KMS-11 (cell line): Measurements from ENCODE around the gene SPATA24.

ENCODE experiments used
- H2AFZ ChIP-seq: fragments of 200-600 bp; sonication (generic); 2 replicates; pipeline ENCODE4 v1.6.1; 2016; ENCODE audit warnings: antibody characterized with exemption, mixed run types, low read depth
- H3K27ac ChIP-seq: fragments of 200-600 bp; sonication (generic); 2 replicates; pipeline ENCODE4 v1.6.1; 2016; ENCODE audit warnings: mild to moderate bottlenecking, mixed run types
- H3K27me3 ChIP-seq: fragments of 200-600 bp; sonication (generic); 2 replicates; pipeline ENCODE4 v1.6.1; 2017; ENCODE audit warnings: mild to moderate bottlenecking, low read depth, mixed run types, moderate library complexity; ENCODE audit not compliant: insufficient read depth
- H3K36me3 ChIP-seq: fragments of 200-600 bp; sonication (generic); 2 replicates; pipeline ENCODE4 v1.6.1; 2017; ENCODE audit warnings: mild to moderate bottlenecking, mixed run types; ENCODE audit not compliant: insufficient read depth
- H3K4me1 ChIP-seq: fragments of 200-600 bp; sonication (generic); 2 replicates; pipeline ENCODE4 v1.6.1; 2016; ENCODE audit warnings: mild to moderate bottlenecking, low read depth, mixed run types; ENCODE audit not compliant: poor library complexity, severe bottlenecking
- H3K4me2 ChIP-seq: fragments of 200-600 bp; sonication (generic); 2 replicates; pipeline ENCODE4 v1.7.0; 2016; ENCODE audit warnings: mild to moderate bottlenecking, mixed run types
- H3K4me3 ChIP-seq: fragments of 200-600 bp; sonication (generic); IDR thresholded peaks from 2 replicates; pipeline ENCODE4 v1.6.1; 2017; ENCODE audit warnings: low read depth, low read length, mixed read lengths; ENCODE audit not compliant: insufficient read depth
- H3K79me2 ChIP-seq: fragments of 200-600 bp; sonication (generic); 2 replicates; pipeline ENCODE4 v1.6.1; 2016; ENCODE audit warnings: low read depth, mixed run types; ENCODE audit not compliant: insufficient read depth
- H3K9ac ChIP-seq: fragments of 200-600 bp; sonication (generic); 2 replicates; pipeline ENCODE4 v1.6.1; 2016; ENCODE audit warnings: mild to moderate bottlenecking, mixed run types
- H4K20me1 ChIP-seq: fragments of 200-600 bp; sonication (generic); 2 replicates; pipeline ENCODE4 v1.6.1; 2016; ENCODE audit warnings: mild to moderate bottlenecking, mixed run types; ENCODE audit not compliant: insufficient read depth
- CTCF ChIP-seq: fragments of 200-600 bp; sonication (generic); conservative IDR thresholded peaks from 2 replicates; pipeline ENCODE4 v1.6.1; 2017; ENCODE audit warnings: low read depth, mild to moderate bottlenecking, antibody characterized with exemption, low read length, moderate library complexity, mixed read lengths

Gene SPATA24

GRCh38 chr5:139396691-139397090 is 7.2 kb downstream of the SPATA24 start:
- Histone ChIP-seq H3K79me2 (peaks cover 27% of the 10 kb centered on the region), H3K27me3 (no peaks in the 10 kb centered on the region), H3K4me2 (no peak overlapping the region; the same call in 1 of the 2 replicates), H3K27ac (no peak overlapping the region), H4K20me1 (no peaks in the 10 kb centered on the region), H3K9ac (no peak overlapping the region), H3K4me3 (no peak overlapping the region), H3K4me1 (peaks cover 18% of the 10 kb centered on the region), H2AFZ (no peak overlapping the region), H3K36me3 (no peaks in the 10 kb centered on the region)
- TF ChIP-seq CTCF, result no peak

GRCh38 chr5:139395844-139396640 is 7.8 kb downstream of the SPATA24 start:
- H3K27ac ChIP-seq, result no peak overlapping the region
- H3K4me3 ChIP-seq, result no peak overlapping the region

GRCh38 chr5:139394654-139395566 is 9.0 kb downstream of the SPATA24 start, which contains the start of gene PROB1:
Gene PROB1 (minus strand): TSS chr5:139395104. CDS start chr5:139395081, 23 bp downstream.
- Histone ChIP-seq H3K36me3 (no peaks in the 10 kb centered on the region), H3K4me2 (peak within 1 kb of the TSS; percentile 87), H4K20me1 (no peaks in the 10 kb centered on the region), H3K4me3 (no peak within 1 kb of the TSS), H3K79me2 (peaks cover 45% of the 10 kb centered on the region), H3K27ac (peak within 1 kb of the TSS; percentile 89), H2AFZ (peak within 1 kb of the TSS; percentile 63), H3K27me3 (no peaks in the 10 kb centered on the region), H3K9ac (peak within 1 kb of the TSS; percentile 93), H3K4me1 (peaks cover 35% of the 10 kb centered on the region)
- TF ChIP-seq CTCF, result no peak

More at GRCh38 chr5:139395844-139396640, 7.8 kb downstream of the SPATA24 start:
- H3K36me3 ChIP-seq, result no peaks in the 10 kb centered on the region
- H3K9ac ChIP-seq, result no peak overlapping the region
- no peak overlapping the region for H2AFZ ChIP-seq
- TF ChIP-seq CTCF, result no peak
- peaks cover 24% of the 10 kb centered on the region for H3K4me1 ChIP-seq
- peak overlapping the region; percentile 8; the same call in 1 of the 2 replicates for H3K4me2 ChIP-seq
- H3K27me3 ChIP-seq, result no peaks in the 10 kb centered on the region
- H3K79me2 ChIP-seq, result peaks cover 33% of the 10 kb centered on the region
- H4K20me1 ChIP-seq, result no peaks in the 10 kb centered on the region

GRCh38 chr5:139394123-139394653 is 9.7 kb downstream of the SPATA24 start:
- Histone ChIP-seq H3K27me3 (no peaks in the 10 kb centered on the region), H3K4me2 (peak overlapping the region; percentile 87), H3K36me3 (no peaks in the 10 kb centered on the region), H3K79me2 (peaks cover 50% of the 10 kb centered on the region), H3K27ac (peak overlapping the region; percentile 89), H3K9ac (peak overlapping the region; percentile 93), H3K4me3 (no peak overlapping the region), H4K20me1 (no peaks in the 10 kb centered on the region), H3K4me1 (peaks cover 34% of the 10 kb centered on the region), H2AFZ (peak overlapping the region; percentile 63)
- peak; percentile 31; the same call in 1 of the 2 replicates for TF ChIP-seq CTCF
